ENCODE results near the gene RNF40.

Gene RNF40

DNA sequence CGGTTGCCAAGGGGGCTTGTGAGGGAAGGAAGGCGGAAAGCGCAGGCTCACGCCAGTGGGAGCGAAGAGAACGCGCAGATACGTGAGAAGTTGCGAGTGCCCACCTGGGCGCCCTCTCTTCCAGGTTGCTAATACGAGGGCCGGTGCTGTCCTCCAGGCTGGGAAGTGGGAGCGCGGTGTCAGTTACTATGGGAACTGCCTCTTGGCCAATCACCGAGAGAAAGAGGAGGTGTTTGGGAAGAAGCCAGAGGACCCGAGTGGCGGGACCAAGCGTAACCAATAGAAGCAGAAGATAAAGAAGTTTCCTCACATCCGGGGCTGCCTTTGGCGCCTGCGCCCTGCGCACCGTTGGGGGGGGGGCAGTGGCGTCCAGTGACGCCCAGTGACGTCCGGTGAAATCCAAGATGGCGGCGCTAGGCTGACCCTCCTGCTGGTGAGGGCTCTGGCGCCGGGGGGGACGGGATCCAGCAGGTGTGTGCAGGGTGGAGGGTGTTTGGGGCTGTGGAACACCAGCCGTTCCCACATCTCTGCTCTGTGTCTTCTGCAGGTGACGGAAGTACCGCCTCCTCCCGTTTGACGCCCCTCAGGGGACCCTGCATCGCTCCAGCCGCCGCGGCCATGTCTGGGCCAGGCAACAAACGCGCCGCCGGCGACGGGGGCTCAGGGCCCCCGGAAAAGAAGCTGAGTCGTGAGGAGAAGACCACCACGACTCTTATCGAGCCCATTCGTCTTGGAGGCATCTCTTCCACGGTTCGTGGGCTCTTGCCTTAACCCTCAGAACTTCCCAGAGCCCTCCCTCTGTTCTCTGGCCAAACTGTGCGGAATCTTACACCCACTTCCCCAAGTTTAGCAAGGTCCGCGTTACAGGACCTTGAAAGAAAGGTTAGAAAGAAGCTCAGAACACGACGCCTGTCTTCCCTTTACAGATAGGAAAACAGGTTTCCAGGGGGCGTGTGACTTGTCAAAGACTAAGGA lies at the start of gene RNF40, which contains the start of gene CFAP119:
TSS of gene RNF40 (plus strand) at position 395 of the 975 bp plus-strand sequence. CDS start at position 619, 224 bp downstream.
TSS of gene CFAP119 (minus strand) at position 135 of the 975 bp plus-strand sequence. CDS start 314 bp downstream, outside the sequence.
- DNase-seq: peak; percentile 85

DNA sequence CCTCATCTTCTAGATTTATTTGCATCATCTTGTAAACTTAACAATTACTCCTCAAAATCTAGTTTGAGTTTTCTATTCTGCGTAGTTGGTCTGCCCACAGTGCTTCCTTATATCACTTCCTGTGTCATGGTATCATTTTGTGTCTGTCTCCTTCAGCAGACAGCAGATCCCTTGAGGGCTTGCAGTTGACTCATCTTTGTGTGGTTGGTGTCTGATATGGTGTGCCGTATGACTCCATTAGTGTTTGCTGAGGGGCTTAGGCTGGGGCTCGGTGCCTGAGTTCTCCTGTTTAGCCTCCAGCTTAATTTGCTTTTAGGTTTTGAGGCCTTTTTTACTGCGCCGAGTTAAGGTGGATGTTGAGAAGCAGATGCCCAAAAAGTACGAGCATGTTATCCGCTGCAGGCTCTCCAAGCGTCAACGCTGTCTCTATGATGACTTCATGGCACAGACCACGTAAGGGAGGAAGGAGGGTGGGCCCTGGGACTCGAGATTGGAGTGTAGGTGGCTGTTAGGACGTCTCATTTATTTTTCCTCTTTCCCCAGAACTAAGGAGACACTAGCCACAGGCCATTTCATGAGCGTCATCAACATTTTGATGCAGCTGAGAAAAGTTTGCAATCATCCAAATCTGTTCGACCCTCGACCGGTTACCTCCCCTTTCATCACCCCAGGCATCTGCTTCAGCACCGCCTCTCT lies 46.2 kb upstream of the RNF40 start:
- DNase-seq: peak; percentile 26

DNA sequence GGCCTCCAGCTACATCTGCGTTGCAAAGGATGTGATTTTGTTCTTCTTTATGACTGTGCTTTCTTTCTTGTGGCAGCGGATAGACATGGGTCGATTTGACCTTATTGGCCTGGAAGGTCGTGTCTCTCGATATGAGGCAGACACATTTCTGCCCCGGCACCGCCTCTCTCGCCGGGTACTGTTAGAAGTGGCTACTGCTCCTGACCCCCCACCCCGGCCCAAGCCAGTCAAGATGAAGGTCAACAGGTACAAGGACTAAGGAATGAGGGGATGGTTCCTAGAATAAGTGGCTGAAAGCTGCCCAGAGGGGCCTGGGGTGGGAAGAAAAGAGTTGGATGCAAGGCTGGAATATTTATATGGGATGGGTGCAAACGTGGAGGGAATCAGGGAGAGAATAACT lies 42.0 kb upstream of the RNF40 start:
- no peak for DNase-seq

DNA sequence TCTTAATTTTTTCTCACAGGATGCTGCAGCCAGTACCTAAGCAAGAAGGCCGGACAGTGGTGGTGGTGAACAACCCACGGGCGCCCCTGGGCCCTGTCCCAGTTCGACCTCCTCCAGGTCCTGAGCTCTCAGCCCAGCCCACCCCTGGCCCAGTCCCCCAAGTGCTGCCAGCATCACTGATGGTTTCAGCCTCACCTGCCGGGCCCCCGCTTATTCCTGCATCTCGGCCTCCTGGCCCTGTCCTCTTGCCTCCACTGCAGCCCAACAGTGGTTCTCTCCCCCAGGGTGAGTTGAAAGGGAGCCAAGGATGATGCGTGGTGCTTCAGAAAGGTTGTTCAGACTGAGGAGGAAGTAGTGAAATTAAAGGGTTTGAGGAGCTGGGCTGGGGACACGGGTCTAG lies 41.4 kb upstream of the RNF40 start:
- no peak for DNase-seq

DNA sequence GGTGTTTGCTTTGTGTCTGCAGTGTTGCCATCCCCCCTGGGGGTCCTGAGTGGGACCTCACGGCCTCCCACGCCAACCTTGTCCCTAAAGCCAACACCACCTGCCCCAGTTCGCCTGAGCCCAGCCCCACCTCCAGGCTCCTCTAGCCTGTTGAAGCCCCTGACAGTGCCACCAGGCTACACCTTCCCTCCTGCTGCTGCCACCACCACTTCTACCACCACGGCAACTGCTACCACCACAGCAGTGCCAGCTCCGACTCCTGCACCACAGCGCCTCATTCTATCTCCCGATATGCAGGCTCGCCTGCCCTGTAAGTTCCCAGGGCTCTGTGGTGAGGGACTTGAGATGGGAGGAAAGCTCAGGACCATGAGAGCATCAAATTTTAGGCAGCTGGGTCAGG lies 41.0 kb upstream of the RNF40 start:
- DNase-seq: no peak

DNA sequence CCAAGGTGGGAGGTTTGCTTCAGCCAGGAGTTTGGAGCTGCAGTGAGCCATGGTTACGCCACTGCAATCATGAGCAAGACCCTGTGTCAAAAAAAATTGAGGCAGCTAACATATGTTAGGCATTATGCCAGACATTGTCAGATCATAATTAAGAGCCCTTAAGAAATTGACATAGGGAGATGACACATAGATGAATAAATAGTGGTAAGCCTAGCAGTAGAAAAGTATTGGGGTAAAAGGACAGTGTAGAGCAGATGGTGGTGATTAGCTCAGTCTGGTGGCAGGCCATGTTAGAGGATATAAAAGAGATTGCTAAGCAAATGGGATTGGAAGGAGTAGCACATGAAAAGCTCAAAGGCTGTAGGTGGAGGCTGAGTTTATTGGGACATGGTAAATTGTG lies 40.5 kb upstream of the RNF40 start:
- no peak for DNase-seq

DNA sequence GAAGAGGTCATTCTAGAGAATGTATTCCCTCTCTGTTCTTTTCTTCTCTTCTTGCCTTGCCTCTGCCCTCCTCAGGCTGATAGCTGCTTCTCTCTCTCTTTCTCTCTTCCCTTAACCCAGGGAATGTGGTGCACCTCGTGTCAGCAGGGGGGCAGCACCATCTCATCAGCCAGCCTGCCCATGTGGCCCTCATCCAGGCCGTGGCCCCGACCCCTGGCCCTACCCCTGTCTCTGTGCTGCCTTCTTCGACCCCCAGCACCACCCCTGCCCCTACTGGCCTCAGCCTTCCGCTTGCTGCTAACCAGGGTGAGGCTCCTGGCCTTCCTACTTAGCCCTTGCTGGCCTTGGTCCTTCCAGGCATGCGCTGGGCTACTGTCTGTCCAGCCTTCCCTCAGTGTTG lies 39.7 kb upstream of the RNF40 start:
- no peak for DNase-seq

DNA sequence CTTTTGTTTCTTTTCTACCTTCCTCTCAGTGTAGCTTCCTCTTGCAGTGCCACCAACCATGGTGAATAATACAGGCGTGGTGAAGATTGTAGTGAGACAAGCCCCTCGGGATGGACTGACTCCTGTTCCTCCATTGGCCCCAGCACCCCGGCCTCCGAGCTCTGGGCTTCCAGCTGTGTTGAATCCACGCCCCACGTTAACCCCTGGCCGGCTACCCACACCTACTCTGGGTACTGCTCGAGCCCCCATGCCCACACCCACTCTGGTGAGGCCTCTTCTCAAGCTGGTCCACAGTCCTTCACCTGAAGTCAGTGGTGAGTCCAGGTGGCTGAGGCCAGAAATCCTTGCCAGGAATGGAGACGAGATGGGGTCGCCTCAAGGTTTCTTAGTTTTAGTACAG lies 39.2 kb upstream of the RNF40 start:
- no peak for DNase-seq

DNA sequence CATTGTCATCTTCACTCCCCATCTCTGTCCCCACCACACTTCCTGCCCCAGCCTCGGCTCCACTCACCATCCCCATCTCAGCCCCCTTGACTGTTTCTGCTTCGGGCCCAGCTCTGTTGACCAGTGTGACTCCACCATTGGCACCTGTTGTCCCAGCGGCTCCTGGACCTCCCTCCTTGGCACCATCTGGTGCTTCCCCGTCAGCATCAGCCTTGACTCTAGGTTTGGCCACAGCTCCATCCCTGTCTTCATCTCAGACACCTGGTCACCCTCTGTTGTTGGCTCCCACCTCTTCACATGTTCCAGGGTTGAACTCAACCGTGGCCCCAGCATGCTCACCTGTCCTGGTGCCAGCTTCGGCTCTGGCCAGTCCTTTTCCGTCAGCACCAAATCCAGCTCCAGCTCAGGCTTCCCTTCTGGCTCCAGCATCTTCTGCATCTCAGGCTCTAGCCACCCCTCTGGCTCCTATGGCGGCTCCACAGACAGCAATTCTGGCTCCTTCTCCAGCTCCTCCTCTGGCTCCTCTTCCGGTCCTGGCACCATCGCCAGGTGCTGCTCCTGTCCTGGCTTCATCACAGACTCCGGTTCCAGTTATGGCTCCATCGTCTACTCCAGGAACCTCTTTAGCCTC lies 38.3 kb upstream of the RNF40 start:
- DNase-seq: no peak

DNA sequence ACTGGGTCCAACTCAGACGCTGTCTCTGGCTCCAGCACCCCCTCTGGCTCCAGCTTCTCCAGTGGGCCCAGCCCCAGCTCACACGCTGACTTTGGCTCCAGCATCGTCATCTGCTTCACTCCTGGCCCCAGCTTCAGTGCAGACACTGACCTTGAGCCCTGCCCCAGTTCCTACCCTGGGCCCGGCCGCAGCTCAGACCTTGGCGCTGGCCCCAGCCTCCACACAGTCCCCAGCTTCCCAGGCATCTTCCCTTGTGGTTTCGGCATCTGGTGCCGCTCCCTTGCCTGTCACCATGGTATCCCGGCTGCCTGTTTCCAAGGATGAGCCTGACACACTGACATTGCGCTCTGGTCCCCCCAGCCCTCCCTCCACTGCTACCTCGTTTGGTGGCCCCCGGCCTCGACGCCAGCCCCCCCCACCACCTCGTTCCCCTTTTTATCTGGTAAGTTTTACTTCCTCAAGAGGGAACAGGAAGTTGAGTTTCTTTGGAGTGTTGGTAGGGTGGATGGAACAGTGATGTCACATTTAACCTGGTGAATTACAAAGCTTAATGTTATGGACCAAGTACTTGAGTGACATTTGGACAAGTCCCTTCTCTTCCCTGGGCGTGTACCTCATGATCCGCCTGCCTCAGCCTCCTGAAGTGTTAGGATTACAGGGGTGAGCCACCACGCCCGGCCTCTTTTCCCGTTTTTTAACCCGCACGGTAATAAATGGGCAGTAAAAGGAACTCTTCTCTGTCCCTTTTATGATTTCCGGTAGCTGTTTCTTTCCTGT lies 37.3 kb upstream of the RNF40 start:
- DNase-seq: no peak

DNA sequence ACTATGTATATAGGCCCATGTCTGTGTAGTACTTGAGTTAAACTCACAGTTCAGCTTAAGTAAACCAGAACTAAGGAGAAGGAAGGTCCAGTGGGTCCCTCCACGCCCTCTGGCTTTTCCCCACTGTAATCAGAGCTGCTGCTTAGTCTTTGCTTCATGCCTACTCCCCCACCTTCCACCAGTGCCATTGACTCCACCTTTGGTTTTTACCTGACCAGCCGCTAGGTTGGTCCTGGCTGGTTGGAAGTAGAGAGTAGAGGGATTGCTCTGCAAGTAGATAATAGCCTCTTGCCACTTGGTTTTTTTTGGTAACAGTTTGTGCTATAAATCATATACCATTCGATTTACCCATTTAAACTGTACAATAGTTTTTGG lies 36.7 kb upstream of the RNF40 start:
- DNase-seq: no peak

DNA sequence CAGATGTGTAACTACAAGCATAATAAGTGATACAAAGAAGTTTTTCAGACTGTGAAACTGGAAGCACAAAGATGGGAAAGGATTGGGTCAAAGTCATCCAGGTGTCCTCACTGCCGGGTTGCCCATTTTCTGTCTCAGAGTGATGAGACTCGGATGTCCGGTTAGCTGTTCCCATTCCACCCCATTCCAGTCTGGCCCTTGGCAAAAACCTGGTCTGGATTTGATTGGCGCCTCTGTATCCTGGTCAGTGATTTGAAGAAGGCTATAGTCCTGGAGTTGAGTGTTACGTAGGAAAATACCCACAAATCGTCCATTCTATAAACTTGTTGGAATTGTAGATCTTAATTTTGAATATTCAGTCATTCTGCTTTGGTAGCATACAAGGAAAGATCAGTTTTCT lies 33.8 kb upstream of the RNF40 start:
- no peak for DNase-seq

DNA sequence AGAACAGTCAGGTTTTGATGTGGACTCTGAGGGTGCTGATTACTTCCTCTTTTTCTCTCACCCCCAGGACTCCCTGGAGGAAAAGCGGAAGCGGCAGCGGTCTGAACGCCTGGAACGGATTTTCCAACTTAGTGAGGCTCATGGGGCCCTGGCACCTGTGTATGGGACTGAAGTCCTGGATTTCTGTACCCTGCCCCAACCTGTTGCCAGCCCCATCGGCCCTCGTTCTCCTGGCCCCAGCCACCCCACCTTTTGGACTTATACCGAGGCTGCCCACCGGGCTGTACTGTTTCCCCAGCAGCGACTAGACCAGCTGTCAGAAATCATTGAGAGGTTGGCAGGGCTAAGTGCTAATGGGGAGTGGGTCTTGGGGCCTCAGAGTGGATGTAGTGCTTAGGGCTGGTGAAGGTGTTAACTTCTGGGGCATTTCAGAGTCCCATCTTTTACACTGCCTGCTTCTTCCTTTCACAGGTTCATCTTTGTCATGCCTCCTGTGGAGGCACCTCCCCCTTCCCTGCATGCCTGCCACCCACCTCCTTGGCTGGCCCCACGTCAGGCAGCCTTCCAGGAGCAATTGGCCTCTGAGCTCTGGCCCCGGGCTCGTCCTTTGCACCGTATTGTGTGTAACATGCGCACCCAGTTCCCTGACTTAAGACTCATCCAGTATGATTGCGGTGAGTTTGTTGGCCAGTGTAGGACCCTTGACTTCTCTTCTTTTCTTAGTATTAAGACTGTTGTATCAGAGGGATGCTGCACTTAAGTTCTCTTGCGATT lies 33.0 kb upstream of the RNF40 start:
- no peak for DNase-seq

DNA sequence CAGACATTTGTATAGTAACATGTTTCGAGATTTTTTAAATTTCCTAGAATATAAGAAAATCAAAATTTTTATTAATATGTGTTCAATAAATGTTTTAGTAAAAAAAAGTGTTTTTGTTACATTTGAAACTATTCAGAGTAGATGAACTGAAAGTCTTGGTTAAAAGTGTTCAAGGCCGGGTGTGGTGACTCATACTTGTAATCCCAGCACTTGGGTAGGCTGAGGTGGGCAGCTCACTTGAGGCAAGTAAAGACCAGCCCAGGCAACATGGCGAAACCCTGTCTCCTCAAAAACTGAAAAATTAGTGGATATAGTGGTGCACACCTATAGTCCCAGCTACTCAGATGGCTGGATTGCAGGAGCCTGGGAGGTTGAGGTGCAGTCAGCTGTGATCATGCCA lies 30.7 kb upstream of the RNF40 start:
- no peak for DNase-seq

DNA sequence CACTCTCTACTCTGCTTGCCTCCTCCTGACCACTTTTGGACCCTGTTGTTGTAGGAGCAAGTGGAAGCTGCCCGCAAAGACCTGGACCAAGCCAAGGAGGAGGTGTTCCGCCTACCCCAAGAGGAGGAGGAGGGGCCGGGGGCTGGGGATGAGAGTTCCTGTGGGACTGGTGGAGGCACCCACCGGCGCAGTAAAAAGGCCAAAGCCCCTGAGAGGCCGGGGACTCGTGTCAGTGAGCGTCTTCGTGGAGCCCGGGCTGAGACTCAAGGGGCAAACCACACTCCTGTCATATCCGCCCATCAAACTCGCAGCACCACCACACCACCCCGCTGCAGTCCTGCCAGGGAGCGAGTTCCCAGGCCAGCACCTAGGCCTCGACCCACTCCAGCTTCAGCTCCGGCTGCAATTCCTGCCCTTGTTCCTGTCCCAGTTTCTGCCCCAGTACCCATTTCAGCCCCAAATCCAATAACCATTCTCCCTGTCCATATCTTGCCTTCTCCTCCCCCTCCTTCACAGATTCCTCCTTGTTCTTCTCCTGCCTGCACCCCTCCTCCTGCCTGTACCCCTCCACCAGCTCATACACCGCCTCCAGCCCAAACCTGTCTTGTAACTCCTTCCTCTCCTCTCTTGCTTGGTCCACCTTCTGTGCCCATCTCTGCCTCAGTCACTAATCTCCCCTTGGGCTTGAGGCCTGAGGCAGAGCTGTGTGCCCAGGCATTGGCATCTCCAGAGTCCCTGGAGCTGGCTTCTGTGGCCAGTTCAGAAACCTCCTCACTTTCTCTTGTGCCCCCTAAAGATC lies 24.9 kb upstream of the RNF40 start:
- DNase-seq: no peak

DNA sequence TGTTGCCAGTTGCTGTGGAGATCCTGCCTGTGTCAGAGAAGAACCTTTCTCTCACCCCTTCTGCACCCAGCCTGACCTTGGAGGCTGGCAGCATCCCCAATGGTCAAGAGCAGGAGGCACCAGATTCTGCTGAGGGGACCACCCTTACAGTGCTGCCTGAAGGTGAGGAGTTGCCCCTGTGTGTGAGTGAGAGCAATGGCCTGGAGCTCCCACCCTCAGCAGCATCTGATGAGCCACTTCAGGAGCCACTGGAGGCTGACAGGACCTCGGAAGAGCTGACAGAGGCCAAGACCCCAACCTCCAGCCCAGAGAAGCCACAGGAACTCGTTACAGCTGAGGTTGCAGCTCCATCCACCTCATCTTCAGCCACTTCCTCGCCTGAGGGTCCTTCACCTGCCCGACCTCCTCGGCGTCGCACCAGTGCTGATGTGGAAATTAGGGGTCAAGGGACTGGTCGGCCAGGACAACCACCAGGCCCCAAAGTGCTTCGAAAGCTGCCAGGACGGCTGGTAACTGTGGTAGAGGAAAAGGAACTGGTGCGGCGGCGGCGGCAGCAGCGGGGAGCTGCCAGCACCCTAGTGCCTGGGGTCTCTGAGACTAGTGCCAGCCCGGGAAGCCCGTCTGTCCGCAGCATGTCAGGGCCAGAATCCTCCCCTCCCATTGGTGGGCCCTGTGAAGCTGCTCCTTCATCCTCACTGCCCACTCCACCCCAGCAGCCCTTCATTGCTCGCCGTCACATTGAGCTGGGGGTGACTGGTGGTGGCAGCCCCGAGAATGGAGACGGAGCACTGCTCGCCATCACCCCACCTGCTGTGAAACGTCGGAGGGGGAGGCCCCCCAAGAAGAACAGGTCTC lies 24.1 kb upstream of the RNF40 start:
- no peak for DNase-seq

DNA sequence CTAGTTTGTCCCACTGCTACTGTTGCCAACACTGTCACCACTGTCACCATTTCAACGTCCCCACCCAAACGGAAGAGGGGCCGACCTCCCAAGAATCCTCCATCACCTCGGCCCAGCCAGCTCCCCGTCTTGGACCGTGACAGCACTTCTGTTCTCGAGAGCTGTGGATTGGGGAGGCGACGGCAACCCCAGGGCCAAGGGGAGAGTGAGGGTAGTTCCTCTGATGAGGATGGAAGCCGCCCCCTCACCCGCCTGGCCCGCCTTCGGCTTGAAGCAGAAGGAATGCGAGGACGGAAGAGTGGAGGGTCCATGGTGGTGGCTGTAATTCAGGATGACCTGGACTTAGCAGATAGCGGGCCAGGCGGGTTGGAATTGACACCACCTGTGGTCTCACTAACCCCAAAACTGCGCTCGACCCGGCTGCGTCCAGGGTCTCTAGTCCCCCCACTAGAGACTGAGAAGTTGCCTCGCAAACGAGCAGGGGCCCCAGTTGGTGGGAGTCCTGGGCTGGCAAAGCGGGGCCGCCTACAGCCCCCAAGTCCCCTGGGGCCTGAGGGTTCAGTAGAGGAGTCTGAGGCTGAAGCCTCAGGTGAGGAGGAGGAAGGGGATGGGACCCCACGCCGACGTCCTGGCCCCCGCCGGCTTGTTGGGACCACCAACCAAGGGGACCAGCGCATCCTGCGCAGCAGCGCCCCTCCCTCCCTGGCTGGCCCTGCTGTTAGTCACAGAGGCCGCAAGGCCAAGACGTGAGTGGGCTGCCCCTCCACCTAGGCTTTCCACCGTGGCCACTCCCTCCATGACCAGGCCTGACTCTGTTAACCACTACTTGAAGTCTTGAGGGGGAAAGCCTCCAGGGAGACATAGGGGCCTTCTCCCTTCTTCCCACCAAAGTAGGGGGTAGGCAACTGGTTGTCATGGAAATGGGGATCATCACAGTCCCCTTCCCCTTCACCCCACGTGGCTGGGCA lies 22.9 kb upstream of the RNF40 start:
- no peak for DNase-seq

DNA sequence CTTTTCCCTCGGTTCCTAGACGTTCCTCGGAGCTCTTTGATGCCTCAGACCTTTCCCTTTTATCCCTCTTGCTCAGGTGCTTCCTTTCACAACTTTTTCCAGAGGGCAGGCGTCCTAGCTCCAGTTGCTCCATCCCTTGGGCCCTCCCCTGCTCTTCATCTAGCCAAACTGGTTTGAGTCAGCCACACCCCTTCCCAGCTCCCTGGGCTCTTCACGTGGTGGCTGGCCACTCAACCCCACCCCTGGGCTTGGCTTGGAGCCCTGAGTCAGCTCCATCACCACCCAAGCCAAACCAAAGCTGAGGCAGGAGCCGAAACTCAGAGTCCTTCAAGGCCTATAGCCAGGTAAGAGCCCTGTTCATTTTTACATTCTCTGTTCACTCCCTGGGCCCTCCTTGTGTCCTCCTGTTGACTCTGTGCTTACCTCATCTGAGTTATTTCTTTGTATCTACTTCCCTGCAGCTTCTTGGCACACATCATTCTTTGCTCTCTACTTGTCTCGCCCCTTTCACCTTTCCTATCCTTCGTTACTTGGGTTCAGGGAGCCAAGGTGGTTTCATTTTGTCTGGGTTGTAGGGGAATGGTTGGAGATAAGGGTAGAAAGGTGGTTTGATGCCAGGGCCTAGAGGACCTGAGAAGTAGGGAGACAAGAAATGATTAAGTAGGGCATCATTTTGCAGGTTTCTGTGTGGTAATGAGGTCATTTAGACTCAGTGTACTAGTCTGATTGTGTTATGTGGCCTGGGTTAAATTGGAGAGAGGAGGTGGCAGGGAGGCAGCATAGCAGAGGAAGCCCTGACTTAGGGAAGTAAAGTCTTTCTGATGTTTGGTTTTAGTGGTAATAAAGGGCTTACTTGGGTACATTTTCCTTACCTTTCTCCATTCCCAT lies 21.5 kb upstream of the RNF40 start:
- DNase-seq: no peak

Data from stimulated activated CD4-positive, alpha-beta T cell treated with anti-CD3 and anti-CD28 coated beads, Interleukin-4, amount 100 ng/mL, for 1 hour (primary cell).